ENCODE data around the gene CCDC188.

CCDC188 gene

GRCh38 chr22:20183823-20184222 lies 33.0 kb upstream of the CCDC188 start:
- Histone ChIP-seq H2AK5ac (ENCODE audit: low read depth, low read length) (peak overlapping the region; percentile 91), H3K9ac (ENCODE audit: low read depth, low read length, poor library complexity) (no peak overlapping the region), H2AFZ (ENCODE audit: low read length) (no peak overlapping the region), H3K18ac (ENCODE audit: low read length) (peak overlapping the region; percentile 76), H3K9me3 (replicated peaks in 1 of 2; ENCODE audit: control insufficient read depth in 2 of 2, insufficient read depth in 1 of 2, low read depth in 1 of 2, low read length in 2 of 2) (no peaks in the 10 kb centered on the region), H3K14ac (ENCODE audit: low read length) (peak overlapping the region; percentile 89), H2BK12ac (ENCODE audit: low read length) (peak overlapping the region; percentile 46), H3K4ac (ENCODE audit: low read length) (no peak overlapping the region), H2BK120ac (ENCODE audit: low read depth, low read length) (no peak overlapping the region), H3K79me1 (ENCODE audit: low read depth, low read length) (peaks cover 3% of the 10 kb centered on the region), H2BK5ac (ENCODE audit: low read length) (no peak overlapping the region), H4K91ac (ENCODE audit: low read depth, low read length, poor library complexity) (no peak overlapping the region), H3K23ac (ENCODE audit: low read depth, low read length, poor library complexity) (peak overlapping the region; percentile 68), H2BK15ac (ENCODE audit: low read length) (no peak overlapping the region), H3K4me3 (ENCODE audit: low read length in 2 of 2) (no peak overlapping the region), H3K4me2 (ENCODE audit: insufficient read depth, low read length, poor library complexity, severe bottlenecking) (no peak overlapping the region), H3K36me3 (replicated peaks in 1 of 2; ENCODE audit: control insufficient read depth in 2 of 2, insufficient read depth in 2 of 2, low read length in 2 of 2) (no peaks in the 10 kb centered on the region), H3K4me1 (ENCODE audit: control insufficient read depth in 2 of 2, insufficient read depth in 1 of 2, low read depth in 1 of 2, low read length in 2 of 2) (peaks cover 0 to 10% of the 10 kb centered on the region in 2 donors), H3K27ac (replicated peaks; ENCODE audit: low read length) (no peak overlapping the region), H4K8ac (ENCODE audit: low read depth, low read length) (no peak overlapping the region), H3K27me3 (ENCODE audit: control insufficient read depth in 3 of 3, insufficient read depth in 3 of 3, low read depth in 1 of 3, low read length in 3 of 3) (peaks cover 0 to 25% (median 0%) of the 10 kb centered on the region in 3 experiments)
- no peak for DNase-seq (ENCODE audit: low spot score)
- no CpG with 5 or more reads among the region's 6 CpGs for WGBS, 2 donors (ENCODE audit: extremely low coverage in 2 of 2, insufficient read length in 2 of 2, insufficient replicate concordance in 1 of 2)

- no peak for DNase-seq (ENCODE audit: low spot score)
- Histone ChIP-seq H3K27ac (replicated peaks; ENCODE audit: low read length) (no peak overlapping the region), H2AFZ (ENCODE audit: low read length) (no peak overlapping the region), H3K4ac (ENCODE audit: low read length) (peak overlapping the region; percentile 58), H3K4me3 (ENCODE audit: low read length in 2 of 2) (no peak overlapping the region), H3K27me3 (ENCODE audit: control insufficient read depth in 3 of 3, insufficient read depth in 3 of 3, low read depth in 1 of 3, low read length in 3 of 3) (peaks cover 0 to 32% (median 0%) of the 10 kb centered on the region in 3 experiments), H3K9ac (ENCODE audit: low read depth, low read length, poor library complexity) (peak overlapping the region; percentile 63), H4K91ac (ENCODE audit: low read depth, low read length, poor library complexity) (no peak overlapping the region), H3K4me2 (ENCODE audit: insufficient read depth, low read length, poor library complexity, severe bottlenecking) (no peak overlapping the region), H2BK15ac (ENCODE audit: low read length) (peak overlapping the region; percentile 78), H2BK120ac (ENCODE audit: low read depth, low read length) (no peak overlapping the region), H3K4me1 (ENCODE audit: control insufficient read depth in 2 of 2, insufficient read depth in 1 of 2, low read depth in 1 of 2, low read length in 2 of 2) (peaks cover 0 to 10% of the 10 kb centered on the region in 2 donors), H3K9me3 (replicated peaks in 1 of 2; ENCODE audit: control insufficient read depth in 2 of 2, insufficient read depth in 1 of 2, low read depth in 1 of 2, low read length in 2 of 2) (no peaks in the 10 kb centered on the region), H3K79me1 (ENCODE audit: low read depth, low read length) (peaks cover 3% of the 10 kb centered on the region), H4K8ac (ENCODE audit: low read depth, low read length) (no peak overlapping the region), H3K36me3 (replicated peaks in 1 of 2; ENCODE audit: control insufficient read depth in 2 of 2, insufficient read depth in 2 of 2, low read length in 2 of 2) (no peaks in the 10 kb centered on the region), H2BK5ac (ENCODE audit: low read length) (no peak overlapping the region), H3K23ac (ENCODE audit: low read depth, low read length, poor library complexity) (peak overlapping the region; percentile 68), H2BK12ac (ENCODE audit: low read length) (peak overlapping the region; percentile 46), H3K14ac (ENCODE audit: low read length) (peak overlapping the region; percentile 89), H3K18ac (ENCODE audit: low read length) (peak overlapping the region; percentile 27), H2AK5ac (ENCODE audit: low read depth, low read length) (peak overlapping the region; percentile 91)
- WGBS, 2 donors (ENCODE audit: extremely low coverage in 2 of 2, insufficient read length in 2 of 2, insufficient replicate concordance in 1 of 2), result no CpG with 5 or more reads among the region's 8 CpGs
Measured at GRCh38 chr22:20183101-20183500, 32.2 kb upstream of the CCDC188 start.

DNA sequence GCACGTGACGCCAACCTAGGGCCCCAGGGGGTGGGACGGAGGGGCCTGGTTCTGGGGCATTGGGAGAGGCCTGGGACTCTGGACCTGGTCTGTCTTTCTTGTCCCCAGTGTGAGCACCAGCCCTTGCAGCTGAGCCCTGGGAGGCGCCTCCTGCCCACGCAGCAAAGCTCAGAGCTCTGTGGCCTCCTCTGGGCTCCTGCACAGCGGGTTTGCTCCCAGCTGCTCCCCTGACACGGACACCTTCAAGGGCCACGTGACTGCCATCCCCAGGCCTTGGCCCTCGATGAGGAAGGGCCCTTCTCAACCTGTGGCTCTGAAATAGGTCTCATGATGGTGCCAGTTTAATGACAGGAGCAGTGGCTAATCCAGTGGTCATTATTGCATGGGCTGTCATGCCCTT lies 31.5 kb upstream of the CCDC188 start:
- Histone ChIP-seq H2BK12ac (ENCODE audit: low read length) (no peak overlapping the region), H2BK5ac (ENCODE audit: low read length) (no peak overlapping the region), H3K27me3 (ENCODE audit: control insufficient read depth in 3 of 3, insufficient read depth in 3 of 3, low read depth in 1 of 3, low read length in 3 of 3) (peaks cover 0 to 38% (median 0%) of the 10 kb centered on the region in 3 experiments), H3K4me2 (ENCODE audit: insufficient read depth, low read length, poor library complexity, severe bottlenecking) (no peak overlapping the region), H3K4ac (ENCODE audit: low read length) (no peak overlapping the region), H2AK5ac (ENCODE audit: low read depth, low read length) (peak overlapping the region; percentile 53), H3K27ac (replicated peaks; ENCODE audit: low read length) (no peak overlapping the region), H4K91ac (ENCODE audit: low read depth, low read length, poor library complexity) (no peak overlapping the region), H3K4me1 (ENCODE audit: control insufficient read depth in 2 of 2, insufficient read depth in 1 of 2, low read depth in 1 of 2, low read length in 2 of 2) (peaks cover 0 to 10% of the 10 kb centered on the region in 2 donors), H3K9me3 (replicated peaks in 1 of 2; ENCODE audit: control insufficient read depth in 2 of 2, insufficient read depth in 1 of 2, low read depth in 1 of 2, low read length in 2 of 2) (no peaks in the 10 kb centered on the region), H3K18ac (ENCODE audit: low read length) (peak overlapping the region; percentile 71), H3K4me3 (ENCODE audit: low read length in 2 of 2) (no peak overlapping the region), H2AFZ (ENCODE audit: low read length) (no peak overlapping the region), H2BK15ac (ENCODE audit: low read length) (peak overlapping the region; percentile 43), H3K79me1 (ENCODE audit: low read depth, low read length) (peaks cover 3% of the 10 kb centered on the region), H3K9ac (ENCODE audit: low read depth, low read length, poor library complexity) (no peak overlapping the region), H4K8ac (ENCODE audit: low read depth, low read length) (no peak overlapping the region), H3K36me3 (replicated peaks in 1 of 2; ENCODE audit: control insufficient read depth in 2 of 2, insufficient read depth in 2 of 2, low read length in 2 of 2) (no peaks in the 10 kb centered on the region), H2BK120ac (ENCODE audit: low read depth, low read length) (no peak overlapping the region), H3K23ac (ENCODE audit: low read depth, low read length, poor library complexity) (peak overlapping the region; percentile 44), H3K14ac (ENCODE audit: low read length) (no peak overlapping the region)
- WGBS, 2 donors (ENCODE audit: extremely low coverage in 2 of 2, insufficient read length in 2 of 2, insufficient replicate concordance in 1 of 2), result no CpG with 5 or more reads among the region's 9 CpGs
- DNase-seq (ENCODE audit: low spot score), result no peak

- H3K36me3 ChIP-seq (replicated peaks in 1 of 2; ENCODE audit: control insufficient read depth in 2 of 2, insufficient read depth in 2 of 2, low read length in 2 of 2), result no peaks in the 10 kb centered on the region
- no peaks in the 10 kb centered on the region for H3K79me1 ChIP-seq (ENCODE audit: low read depth, low read length)
- WGBS, 2 donors (ENCODE audit: extremely low coverage in 2 of 2, insufficient read length in 2 of 2, insufficient replicate concordance in 1 of 2), result no CpG with 5 or more reads among the region's 18 CpGs
- no peaks in the 10 kb centered on the region for H3K9me3 ChIP-seq (replicated peaks in 1 of 2; ENCODE audit: control insufficient read depth in 2 of 2, insufficient read depth in 1 of 2, low read depth in 1 of 2, low read length in 2 of 2)
- H4K91ac ChIP-seq (ENCODE audit: low read depth, low read length, poor library complexity), result no peak overlapping the region
- H3K14ac ChIP-seq (ENCODE audit: low read length), result peak overlapping the region; percentile 38
- H2BK120ac ChIP-seq (ENCODE audit: low read depth, low read length), result peak overlapping the region; percentile 31
- H3K27ac ChIP-seq (replicated peaks; ENCODE audit: low read length), result no peak overlapping the region
- peaks cover 0 to 8% of the 10 kb centered on the region in 2 donors for H3K4me1 ChIP-seq (ENCODE audit: control insufficient read depth in 2 of 2, insufficient read depth in 1 of 2, low read depth in 1 of 2, low read length in 2 of 2)
- peak overlapping the region; percentile 71 for H3K18ac ChIP-seq (ENCODE audit: low read length)
- H3K4ac ChIP-seq (ENCODE audit: low read length), result peak overlapping the region; percentile 66
- no peak overlapping the region for H2AFZ ChIP-seq (ENCODE audit: low read length)
- no peak overlapping the region for H3K4me2 ChIP-seq (ENCODE audit: insufficient read depth, low read length, poor library complexity, severe bottlenecking)
- no peak for DNase-seq (ENCODE audit: low spot score)
- no peak overlapping the region for H2BK12ac ChIP-seq (ENCODE audit: low read length)
- peak overlapping the region; percentile 53 for H2AK5ac ChIP-seq (ENCODE audit: low read depth, low read length)
- H3K9ac ChIP-seq (ENCODE audit: low read depth, low read length, poor library complexity), result no peak overlapping the region
- no peak overlapping the region for H4K8ac ChIP-seq (ENCODE audit: low read depth, low read length)
- no peak overlapping the region for H3K4me3 ChIP-seq (ENCODE audit: low read length in 2 of 2)
- H3K27me3 ChIP-seq (ENCODE audit: control insufficient read depth in 3 of 3, insufficient read depth in 3 of 3, low read depth in 1 of 3, low read length in 3 of 3), result peaks cover 0 to 40% (median 0%) of the 10 kb centered on the region in 3 experiments
- peak overlapping the region; percentile 44 for H3K23ac ChIP-seq (ENCODE audit: low read depth, low read length, poor library complexity)
- H2BK5ac ChIP-seq (ENCODE audit: low read length), result no peak overlapping the region
- H2BK15ac ChIP-seq (ENCODE audit: low read length), result no peak overlapping the region
Measured at GRCh38 chr22:20181884-20182236, 31.0 kb upstream of the CCDC188 start.

Data from neuronal stem cell (in vitro differentiated cells).